ENCODE results near the gene MRGPRX2.

- TF ChIP-seq POLR2A (IDR thresholded peaks at IDR 0.05) (no peak), CTCF (IDR thresholded peaks at IDR 0.05) (no peak), POLR2AphosphoS5 (IDR thresholded peaks at IDR 0.05) (no peak)
Observed at GRCh38 chr11:19094859-19095258, 34.3 kb upstream of the MRGPRX2 start.

Measured in suprapubic skin (tissue), 4 donors.